Measurements from ENCODE around the gene SLC17A7.

SLC17A7 gene

DNA sequence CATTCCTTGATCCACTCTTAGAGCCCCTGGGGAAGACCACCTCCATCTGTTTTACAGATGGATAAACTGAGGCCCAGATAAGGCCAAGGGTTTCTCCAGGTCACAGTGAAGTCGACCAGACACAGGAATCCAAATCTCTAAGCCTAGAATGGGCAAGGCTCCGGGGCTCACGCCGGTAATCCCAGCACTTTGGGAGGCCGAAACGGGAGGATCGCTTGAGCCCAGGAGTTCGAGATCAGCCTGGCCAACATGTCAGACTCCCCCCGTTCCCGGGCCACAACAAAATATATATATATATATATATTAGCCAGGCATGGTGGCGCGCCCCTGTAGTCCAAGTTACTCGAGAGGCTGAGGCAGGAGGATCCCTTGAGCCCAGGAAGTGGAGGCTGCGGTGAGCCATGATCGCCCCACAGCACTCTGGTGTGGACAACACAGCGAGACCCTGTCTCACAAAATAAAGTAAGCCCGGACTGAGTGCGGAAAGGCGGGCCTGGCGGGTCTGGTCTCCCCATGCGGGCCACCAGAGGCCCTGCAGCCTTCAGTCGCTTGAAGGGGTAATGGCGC is 45.5 kb upstream of the SLC17A7 start:
- TF ChIP-seq ZFX (IDR thresholded peaks at IDR 0.05): no peak
- TF ChIP-seq, protein P1, sequence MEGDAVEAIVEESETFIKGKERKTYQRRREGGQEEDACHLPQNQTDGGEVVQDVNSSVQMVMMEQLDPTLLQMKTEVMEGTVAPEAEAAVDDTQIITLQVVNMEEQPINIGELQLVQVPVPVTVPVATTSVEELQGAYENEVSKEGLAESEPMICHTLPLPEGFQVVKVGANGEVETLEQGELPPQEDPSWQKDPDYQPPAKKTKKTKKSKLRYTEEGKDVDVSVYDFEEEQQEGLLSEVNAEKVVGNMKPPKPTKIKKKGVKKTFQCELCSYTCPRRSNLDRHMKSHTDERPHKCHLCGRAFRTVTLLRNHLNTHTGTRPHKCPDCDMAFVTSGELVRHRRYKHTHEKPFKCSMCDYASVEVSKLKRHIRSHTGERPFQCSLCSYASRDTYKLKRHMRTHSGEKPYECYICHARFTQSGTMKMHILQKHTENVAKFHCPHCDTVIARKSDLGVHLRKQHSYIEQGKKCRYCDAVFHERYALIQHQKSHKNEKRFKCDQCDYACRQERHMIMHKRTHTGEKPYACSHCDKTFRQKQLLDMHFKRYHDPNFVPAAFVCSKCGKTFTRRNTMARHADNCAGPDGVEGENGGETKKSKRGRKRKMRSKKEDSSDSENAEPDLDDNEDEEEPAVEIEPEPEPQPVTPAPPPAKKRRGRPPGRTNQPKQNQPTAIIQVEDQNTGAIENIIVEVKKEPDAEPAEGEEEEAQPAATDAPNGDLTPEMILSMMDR (conservative IDR thresholded peaks at IDR 0.05): no peak

DNA sequence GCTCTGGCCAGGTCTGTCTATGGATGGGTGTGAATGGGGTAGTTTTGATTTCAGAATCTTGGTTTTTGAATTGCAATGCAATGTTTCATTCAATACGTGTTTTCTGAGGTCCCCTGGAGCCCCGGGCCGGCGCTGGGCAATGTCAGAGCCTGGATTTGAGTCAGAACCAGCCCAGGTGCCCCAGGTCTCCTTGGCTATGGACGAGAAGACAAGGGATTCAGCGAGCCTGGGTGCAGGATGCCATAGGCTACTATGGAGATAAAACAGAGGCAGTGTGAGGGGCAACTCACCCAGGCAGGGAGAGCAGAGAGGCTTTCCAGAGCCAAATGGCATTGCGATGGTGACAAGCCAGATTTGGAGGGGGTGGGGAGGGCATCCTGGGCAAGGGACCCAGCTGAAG is 44.9 kb upstream of the SLC17A7 start:
- no peak overlapping the region; the same call in 1 of the 2 replicates for H3K27ac ChIP-seq
- TF ChIP-seq, protein P1 (conservative IDR thresholded peaks at IDR 0.05): no peak
- TF ChIP-seq ZFX (IDR thresholded peaks at IDR 0.05): no peak

More for the DNA sequence above, 45.5 kb upstream of the SLC17A7 start:
- peak overlapping the region; percentile 97 for H3K27ac ChIP-seq

DNA sequence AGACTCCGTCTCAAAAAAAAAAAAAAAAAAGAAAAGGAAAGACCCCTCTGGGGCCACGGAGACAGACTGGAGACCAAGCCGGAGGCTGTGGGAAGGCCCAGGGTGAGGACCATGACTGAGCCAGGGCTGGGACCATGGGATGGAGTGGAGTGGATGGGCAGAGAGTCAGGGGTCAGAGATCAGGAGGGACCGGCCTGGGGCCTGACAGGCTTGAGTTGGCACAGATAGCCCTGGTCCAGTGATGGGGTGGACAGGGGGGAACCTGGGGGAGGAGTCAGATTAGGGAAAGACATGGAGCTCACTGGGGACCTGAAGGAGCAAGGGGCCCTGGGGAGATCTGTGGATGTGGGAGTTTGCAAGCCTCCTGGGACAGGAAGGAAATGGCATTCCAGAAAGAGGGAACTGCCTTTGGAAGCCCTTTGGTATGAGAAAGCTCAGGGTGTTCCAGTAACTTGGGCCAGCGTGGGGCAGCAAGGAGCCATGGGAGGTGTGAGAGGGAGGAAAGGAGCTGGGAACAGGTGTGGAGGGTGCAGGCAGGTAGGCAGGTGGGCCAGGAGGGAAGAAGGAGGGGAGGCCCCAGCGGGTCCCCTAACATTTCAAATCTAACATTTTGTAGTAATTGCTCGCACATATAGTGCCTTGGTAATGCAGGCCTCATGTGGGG is 39.8 kb upstream of the SLC17A7 start:
- TF ChIP-seq, protein P1 (conservative IDR thresholded peaks at IDR 0.05): no peak
- no peak for TF ChIP-seq ZFX (IDR thresholded peaks at IDR 0.05)

DNA sequence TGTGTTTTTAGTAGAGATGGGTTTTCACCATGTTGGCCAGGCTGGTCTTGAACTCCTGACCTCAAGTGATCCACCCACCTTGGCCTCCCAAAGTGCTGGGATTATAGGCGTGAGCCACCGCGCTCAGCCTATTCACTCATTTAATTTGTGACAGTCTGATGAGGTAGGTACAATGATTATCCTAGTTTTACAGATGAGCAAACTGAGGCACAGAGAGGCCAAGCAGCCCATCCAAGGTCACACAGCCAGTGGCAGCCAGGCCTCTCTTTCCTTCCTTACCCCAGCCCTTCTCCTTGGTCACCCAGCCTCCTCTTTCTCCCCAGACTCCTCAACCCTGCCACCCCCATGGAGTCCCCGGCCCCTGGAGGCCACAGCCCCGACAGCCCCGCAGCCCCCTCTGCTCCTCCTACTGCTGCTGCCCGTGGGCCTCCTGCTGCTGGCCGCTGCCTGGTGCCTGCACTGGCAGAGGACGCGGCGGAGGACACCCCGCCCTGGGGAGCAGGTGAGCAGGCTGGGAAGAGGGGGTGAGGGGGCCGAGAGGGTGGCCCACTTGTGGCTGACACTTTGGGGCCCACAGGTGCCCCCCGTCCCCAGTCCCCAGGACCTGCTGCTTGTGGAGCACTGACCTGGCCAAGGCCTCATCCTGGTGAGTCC is 38.8 kb upstream of the SLC17A7 start:
- no peak for TF ChIP-seq ZFX (IDR thresholded peaks at IDR 0.05)
- TF ChIP-seq, protein P1 (conservative IDR thresholded peaks at IDR 0.05): no peak
- no peak overlapping the region for H3K27ac ChIP-seq

More for the DNA sequence above, 39.8 kb upstream of the SLC17A7 start:
- H3K27ac ChIP-seq: no peak overlapping the region

DNA sequence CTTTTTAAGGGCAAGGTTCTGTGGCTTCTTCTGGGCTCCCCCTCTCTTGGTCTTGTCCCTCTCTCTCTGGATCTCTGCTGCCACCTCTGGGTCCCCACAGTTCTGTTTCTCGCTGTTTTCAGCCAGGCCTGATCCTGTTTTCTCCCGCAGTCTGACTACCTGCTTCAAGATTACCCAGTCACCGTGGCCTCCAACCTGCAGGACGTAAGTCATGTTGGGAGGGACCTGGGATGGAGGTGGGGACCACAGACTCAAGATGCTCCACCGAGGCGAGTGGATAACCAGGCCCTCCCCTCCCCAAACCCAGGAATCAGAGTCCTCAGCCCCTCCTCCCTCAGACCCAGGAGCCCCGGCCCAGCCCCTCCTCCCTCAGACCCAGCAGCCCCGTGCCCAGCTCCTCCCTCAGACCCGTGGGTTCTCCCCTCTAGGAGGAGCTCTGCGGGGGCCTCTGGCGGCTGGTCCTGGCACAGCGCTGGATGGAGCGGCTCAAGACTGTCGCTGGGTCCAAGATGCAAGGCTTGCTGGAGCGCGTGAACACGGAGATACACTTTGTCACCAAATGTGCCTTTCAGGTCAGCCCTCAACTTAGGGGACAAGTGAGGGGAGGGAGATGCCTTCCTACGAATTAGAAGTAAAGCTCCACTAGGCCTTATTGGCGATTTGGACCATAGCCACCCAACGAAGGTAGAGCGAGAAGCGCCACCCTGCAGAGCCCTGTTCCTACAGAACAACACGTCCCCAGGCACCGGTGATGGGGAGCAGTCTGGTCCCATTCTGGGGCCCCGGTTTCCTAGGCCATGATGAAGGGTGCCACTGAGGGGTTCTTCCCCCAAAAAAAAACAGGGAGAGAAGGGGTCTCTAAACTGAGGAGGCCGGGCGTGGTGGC is 34.9 kb upstream of the SLC17A7 start:
- TF ChIP-seq ZFX (IDR thresholded peaks at IDR 0.05): no peak
- TF ChIP-seq, protein P1 (conservative IDR thresholded peaks at IDR 0.05): no peak; the same call in 1 of the 2 replicates
- no peak overlapping the region for H3K27ac ChIP-seq

DNA sequence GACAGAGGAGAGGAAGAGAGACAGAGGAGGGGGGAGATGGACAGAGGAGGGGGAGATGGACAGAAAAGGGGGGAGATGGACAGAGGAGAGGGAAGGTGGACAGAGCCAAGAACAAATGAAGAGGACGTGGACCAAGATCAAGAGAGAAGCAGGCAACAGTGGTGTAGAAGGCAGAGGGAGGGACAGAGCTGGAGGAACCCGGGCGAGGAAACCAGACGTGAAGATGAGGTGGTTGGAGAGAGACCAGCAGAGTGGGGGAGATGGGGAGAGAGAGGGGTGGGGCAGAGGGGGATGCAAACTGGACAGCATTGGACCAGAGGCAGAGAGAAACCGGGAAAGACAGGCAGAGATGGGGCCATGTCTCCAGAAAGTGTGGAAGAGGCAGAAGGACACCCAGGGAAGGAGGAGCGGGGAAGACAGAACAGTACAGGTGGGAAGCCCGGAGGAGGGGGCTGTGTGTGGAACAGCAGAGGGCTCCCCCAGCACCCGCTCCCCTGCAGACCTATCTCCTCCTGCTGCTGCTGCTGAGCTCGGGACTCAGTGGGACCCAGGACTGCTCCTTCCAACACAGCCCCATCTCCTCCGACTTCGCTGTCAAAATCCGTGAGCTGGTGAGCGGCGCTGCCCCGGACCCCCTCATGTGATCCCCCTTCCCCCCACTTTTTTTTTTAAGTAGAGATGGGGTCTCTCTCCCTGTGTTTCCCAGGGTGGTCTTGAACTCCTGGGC is 34.0 kb upstream of the SLC17A7 start:
- no peak for TF ChIP-seq ZFX (IDR thresholded peaks at IDR 0.05)
- TF ChIP-seq, protein P1 (conservative IDR thresholded peaks at IDR 0.05): no peak
- H3K27ac ChIP-seq: no peak overlapping the region

Data from C4-2B (cell line).